Amniotic stem cell (primary cell): ENCODE results near the gene FEN1.

Experiments
- DNase-seq: peaks from one replicate; lab custom pipeline; 2025; lab: John Stamatoyannopoulos, UW

FEN1 gene

DNA sequence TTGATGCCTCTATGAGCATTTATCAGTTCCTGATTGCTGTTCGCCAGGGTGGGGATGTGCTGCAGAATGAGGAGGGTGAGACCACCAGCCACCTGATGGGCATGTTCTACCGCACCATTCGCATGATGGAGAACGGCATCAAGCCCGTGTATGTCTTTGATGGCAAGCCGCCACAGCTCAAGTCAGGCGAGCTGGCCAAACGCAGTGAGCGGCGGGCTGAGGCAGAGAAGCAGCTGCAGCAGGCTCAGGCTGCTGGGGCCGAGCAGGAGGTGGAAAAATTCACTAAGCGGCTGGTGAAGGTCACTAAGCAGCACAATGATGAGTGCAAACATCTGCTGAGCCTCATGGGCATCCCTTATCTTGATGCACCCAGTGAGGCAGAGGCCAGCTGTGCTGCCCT lies 2.7 kb downstream of the FEN1 start:
- no peak for DNase-seq

DNA sequence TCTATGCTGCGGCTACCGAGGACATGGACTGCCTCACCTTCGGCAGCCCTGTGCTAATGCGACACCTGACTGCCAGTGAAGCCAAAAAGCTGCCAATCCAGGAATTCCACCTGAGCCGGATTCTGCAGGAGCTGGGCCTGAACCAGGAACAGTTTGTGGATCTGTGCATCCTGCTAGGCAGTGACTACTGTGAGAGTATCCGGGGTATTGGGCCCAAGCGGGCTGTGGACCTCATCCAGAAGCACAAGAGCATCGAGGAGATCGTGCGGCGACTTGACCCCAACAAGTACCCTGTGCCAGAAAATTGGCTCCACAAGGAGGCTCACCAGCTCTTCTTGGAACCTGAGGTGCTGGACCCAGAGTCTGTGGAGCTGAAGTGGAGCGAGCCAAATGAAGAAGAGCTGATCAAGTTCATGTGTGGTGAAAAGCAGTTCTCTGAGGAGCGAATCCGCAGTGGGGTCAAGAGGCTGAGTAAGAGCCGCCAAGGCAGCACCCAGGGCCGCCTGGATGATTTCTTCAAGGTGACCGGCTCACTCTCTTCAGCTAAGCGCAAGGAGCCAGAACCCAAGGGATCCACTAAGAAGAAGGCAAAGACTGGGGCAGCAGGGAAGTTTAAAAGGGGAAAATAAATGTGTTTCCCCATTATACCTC lies 3.3 kb downstream of the FEN1 start:
- no peak for DNase-seq

DNA sequence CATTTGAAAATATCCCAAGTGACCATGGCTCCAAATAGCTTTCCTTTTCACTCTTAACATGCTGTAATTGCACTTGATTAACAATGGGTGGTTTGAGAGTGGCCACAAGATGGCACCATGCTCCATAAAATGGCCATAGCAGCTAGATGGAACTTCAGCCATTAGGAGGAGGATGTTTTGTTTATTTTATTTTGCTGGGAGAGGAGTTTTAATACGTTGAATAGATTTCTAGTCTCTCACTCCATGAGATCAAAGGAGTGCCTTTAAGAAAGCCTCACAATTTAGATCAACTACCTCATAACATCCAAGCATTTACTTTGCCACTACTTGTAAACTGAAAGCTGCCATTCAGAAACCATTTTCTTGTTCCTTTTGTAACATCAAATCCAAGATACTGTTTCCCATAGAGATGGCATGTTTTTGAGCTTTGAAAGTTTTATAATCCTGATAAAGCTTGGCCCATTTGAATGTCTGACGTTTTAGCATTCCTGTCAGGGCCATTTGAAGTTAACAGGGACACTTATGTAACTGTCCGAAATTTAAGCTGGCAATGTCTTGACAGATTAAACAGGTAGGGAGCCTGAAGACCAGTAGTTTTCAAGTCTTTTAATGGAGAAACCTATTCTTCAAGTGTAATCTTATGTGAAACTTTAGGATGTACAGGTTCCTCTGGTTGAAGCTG lies 4.7 kb downstream of the FEN1 start:
- peak; percentile 61 for DNase-seq

DNA sequence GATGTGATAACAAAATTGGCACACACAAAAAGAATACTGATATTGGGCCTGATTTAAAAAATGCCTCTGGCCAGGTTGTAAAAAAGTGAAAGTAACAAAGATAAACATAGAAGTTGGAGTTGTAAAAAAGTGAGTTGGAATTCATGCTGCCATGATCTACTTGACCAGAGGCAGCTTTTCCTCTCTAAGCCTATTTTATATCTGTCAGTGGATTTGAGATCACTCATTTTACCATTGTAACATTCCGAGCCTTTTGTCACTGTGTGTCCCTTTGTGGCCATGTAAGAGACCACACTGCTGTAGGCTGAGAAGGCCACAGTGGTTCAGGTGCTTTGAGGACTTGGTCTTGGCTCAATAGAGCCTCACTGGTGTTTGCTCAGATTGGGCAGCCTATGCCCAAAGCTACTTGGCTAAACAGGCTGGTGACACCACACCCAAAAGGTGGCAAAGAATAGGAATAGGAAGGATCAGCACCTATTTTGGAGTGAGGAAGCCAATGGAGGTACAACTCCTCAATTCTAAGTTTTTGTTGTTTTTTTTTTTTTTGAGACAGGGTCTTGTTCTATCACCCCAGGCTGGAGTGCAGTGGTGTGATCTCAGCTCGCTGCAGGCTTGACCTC lies 7.1 kb downstream of the FEN1 start:
- no peak for DNase-seq

DNA sequence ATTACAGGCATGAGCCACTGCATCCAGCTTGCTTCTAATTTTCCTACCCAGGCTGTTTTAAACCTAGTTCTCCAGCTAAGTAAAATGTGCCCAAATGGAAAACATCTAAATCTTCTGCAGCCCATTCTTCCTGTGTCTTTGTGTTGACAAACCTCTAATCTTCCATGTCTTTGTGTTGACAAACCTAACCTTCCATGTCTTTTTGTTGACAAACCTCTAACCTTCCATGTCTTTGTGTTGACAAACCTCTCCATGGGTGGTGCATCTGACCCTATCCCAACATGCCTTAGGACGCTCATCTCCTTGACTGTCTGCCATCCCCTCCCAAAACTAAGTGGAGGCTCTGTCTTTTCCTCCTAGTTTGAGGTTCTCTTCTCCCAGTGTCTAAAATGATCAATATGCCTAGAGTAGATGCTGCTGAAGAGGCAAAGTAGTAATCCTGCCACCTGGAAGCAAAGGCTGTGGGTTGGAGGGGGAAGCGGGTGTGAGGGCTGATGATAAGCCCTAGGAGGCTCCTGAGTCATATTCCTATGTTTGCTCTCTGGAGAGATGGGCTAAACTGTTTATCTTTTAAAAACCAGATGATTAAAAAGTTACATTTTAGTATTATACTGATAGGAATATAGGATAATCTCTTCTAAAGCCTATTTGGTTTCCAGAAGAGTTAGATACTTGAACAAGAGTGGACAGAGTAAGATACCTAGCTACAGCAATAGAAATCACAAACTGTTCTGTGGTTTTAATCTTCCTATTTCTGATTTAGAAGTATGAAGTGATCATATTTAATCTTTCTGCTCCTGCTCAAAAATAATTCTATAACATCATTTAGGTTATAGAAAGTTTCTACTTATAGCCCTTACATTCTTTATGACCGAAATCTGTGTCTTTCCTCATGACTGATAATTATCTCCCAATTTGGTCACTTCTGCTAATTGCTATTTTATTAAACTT lies 7.9 kb downstream of the FEN1 start:
- no peak for DNase-seq

DNA sequence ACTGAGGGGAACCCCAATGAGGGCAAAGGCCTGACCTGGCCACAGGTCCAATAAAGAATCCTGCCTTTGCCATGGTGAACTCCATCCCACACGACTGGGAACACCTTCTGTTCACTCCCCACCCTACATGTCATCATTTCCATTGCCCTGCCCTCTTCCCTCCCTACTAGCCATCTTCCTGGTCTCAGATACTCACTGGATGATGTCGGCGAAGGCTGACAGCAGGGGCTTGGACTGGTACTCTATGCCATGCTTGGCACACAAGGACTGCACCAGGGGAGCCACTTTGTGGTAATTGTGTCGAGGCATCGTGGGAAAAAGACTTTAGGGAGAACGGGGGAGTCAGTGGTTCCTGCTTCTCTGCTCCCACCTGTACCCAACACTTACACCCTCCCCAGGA lies 9.9 kb downstream of the FEN1 start:
- no peak for DNase-seq

DNA sequence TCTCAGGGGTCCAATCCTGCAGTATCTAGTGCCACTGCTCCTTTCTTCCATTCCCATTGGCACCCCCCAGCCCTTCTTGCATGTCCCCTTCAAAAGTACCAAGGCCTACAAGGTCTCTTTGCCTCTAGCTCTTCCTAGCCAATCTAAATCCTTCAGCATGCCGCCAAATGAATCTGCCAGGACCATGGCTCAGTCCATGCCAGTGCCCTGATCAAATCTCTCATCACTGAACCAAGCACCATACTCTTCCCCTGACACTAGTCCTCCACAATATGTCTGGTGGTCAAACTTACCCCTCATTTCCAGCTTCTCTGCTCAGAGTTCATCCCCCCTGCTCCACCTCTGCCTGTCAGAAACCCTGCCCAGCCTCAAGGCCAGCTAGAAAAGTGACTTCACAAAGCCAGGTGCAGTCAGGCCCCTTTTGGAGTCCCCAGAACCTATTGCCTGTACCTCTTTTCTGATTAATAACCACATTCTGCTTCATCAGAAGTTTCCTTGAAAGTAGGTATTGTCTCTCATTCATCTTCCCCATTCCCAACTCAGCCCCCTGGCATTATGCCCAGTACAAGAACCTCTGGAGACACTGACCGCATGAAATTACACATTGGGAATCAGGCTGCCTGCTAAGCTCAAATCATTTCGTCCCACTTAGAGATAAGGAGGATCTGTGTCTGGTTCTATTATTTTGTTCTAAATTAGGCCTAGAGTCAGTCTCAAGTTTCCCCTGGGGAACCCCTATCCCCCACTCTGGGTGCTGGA lies 11.4 kb downstream of the FEN1 start:
- no peak for DNase-seq

DNA sequence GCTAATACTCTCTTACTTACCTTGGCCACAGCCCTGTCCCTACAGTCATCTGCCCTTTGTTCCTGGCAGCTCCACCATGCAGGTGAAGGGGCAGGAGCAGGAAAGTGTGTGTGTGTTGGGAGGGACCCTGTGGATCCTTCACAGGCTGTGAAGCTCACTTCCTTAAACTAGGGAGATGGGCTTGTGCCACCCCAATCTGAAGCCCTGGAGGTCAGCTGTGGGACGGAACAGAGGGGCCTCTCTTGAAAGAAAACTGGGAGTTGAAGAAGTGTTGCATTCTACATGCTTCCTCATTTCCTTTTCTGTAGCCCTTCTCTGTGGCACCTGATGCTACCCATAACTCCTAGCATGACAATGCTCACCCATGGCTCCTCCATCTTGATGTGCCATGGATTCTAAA lies 12.4 kb downstream of the FEN1 start:
- no peak for DNase-seq

DNA sequence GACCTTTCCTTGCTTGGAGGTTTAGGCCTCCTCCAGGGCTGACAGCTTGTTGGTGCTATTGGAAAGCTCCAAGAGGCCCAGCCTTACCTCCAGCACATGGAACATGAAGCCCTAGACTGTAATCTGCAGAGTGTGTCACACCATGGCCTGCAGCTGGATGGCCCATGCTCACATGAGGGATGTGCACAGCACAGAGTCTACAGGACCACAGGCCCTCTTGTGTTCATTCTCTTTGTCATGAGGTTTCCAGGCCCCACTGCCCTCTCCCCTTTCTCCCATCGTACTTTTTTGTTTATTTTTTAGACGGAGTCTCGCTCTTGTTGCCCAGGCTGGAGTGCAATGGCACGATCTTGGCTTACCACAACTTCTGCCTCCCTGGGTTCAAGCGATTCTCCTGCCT lies 14.1 kb downstream of the FEN1 start:
- no peak for DNase-seq

DNA sequence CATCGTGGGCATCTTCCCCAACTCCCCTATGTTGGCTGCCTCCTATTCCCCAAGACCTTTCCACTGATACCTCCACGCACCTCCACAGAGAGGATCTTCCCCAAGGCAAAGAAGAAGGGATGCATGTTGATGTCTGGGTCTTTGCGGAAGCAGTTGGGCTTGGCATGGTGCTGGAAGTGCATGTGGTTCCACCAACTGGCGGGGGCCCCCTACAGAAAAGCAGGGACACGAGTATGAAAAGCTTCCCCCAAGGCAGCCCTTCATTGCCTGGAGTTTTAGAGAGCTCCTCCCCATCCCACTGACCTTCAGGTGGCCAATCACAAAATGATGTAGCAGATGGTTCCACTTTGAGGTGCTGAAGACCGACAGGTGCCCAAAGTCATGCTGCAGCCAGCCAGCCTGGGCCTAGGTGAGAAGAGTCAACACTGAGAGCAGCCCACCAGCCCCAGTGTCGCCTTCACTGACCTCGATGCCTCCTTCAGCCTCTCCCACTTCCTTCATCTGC lies 18.0 kb downstream of the FEN1 start:
- DNase-seq = no peak

DNA sequence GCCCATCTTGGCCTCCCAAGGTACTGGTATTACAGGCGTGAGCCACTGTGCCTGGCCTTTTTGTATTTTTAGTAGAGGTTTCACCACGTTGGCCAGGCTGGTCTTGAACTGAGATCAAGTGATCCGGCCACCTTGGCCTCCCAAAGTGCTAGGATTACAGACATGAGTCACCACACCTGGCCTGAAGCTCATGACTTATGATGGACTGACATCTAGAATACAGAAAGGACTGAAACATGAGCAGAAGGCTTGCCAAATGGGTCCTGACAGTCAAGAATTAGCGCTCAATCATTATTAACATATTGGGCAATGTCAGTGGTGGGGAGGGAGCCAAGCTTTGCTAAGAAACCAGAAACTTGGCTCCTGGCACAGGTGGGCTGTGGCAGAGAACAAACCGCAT lies 19.1 kb downstream of the FEN1 start:
- DNase-seq = no peak

DNA sequence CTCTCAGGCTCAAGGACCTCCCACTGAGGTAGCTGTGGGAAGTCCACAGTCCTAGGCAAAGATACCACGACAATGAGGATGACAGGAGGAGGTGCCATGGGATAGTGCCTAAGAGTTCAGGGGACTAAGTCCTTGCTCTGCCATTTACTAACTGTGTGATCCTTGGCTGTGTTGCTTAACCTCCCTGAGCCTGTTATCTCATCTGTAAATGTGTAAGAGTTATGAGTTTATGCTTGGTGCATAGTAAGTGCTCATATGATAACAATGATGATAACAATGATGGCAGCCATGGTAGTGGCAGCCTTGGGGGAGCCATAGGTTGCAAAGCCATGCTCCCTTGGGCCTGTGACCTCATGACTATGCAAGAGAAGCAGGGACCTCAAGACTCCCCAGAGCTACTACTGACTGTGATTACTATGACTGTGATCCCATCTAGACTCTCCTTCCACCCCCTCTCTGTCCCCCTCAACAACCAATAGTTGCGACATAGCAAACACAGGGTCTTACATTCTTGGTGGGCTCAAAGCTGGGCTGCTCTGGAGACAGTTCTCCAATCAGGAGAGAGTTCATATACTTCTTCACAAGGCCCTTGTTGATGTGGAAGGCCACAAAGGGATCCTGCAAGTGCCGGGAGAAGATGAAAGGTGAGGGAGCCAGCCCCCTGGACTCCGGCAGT lies 20.2 kb downstream of the FEN1 start:
- no peak for DNase-seq

DNA sequence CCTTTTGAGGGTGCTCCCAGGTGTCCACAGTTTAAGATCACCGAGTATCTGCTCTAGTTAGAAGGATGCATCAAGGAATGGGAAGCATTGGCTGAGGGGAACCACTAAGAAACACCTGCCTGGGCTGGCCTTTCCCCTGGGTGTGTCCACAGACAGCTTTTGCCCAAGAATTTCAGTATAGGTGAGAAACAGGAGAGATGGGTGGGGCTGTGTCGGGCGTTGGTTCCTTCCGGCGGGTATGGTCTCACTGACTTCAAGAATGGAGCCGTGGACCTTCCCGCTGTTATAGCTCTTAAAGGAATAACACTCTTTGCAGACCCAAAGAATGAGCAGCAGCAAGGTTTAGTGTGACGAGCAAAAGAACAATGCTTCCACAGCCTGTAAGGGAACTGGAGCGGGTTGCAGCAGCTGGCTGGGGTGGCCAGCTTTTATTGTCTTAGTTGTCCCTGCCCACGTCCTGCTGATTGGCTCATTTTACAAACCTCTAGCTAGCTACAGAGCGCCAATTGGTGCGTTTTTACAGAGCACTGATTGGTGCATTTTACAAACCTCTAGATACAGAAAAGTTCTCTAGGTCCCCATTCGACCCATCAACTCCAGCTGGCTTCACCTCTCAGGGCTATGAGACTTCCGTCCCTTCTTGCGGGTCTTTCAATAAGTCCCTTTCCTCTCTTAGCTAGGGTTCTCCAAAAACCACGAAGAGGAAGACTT lies 21.7 kb downstream of the FEN1 start:
- DNase-seq = no peak

DNA sequence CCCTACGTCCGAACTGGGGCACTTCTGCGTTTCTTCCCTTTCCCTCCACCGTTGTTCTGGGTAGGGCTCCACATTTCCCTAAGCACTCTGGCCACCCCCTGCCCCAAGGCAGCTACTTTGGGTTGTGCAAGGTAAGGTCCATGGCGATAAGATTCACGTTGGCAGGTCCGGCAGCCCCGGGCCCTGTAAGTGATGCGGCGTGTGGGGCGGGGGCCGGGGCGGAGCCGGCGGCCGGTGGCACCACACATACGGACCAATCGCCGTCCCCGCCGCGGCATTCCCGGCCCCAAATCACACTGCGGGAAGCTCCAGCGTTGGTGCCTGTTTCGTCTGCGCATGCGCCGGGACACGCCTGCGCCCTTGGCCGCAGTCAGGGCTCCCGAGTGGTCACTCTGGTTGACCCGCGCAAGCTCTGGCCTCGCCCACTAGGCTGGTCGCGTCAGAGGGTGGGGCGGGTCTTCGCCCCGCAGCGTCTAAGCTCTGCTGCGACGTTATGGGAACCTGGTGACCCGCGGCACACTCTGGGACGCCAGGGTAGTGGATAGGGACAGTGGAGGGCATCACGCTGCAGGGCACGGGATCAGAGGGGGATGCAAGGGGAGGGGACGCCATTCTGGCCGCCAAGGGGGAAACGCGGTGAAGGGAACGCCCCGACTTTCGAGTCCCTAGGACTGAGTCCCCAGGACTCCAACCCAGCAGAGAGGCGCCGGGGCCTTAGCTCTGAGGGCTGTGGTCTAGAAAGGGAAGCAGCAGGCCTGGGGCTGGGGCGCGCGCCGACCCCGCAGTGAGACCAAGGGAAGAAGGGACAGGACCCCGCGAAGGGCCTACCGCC lies 22.5 kb downstream of the FEN1 start:
- peak; percentile 65 for DNase-seq

DNA sequence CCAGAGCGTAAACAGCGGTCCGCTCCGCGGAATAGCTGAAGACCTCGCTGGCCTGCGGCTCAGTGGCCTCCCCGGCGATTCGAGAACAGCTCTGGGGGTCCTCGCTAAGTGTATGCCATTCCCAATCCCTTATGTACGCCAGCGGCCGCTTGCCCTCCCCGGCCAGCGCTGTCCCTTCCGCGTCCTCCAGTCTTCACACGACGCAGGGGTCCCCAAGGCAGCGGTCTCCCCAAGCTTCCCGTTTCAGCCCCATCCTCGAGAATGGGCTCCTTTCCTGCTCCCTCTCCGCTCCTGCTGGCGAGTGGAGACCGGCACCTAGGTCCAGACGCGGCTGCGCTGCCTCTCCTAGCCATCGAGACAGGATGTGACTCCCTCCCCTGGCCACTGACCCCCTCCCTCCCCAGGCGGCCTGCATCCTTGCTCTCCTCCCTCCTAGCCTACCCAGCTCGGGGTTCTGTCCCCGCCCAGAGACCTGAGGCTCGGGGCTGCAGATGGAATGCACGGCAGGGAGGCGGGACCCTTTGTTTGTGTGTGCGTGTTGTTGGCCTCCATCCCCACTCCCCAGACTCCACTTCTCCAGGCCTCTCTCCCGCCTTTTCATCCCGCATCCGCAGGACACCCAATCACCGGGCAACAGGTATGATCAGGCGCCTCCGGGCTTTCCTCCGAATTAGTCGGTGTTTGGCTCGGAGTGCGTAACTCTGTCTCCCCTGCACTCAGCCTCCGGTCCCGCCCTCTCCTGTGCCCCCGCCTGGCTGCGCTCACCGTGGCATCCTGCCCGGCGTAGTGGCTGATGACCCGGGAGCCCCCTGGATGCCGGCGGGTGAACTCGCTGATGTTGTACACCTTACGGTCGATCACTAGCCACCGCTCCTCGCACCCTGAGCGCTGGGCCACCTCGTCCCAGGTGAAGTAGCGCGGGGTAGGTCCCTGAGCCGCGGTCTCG lies 23.4 kb downstream of the FEN1 start:
- DNase-seq = no peak

DNA sequence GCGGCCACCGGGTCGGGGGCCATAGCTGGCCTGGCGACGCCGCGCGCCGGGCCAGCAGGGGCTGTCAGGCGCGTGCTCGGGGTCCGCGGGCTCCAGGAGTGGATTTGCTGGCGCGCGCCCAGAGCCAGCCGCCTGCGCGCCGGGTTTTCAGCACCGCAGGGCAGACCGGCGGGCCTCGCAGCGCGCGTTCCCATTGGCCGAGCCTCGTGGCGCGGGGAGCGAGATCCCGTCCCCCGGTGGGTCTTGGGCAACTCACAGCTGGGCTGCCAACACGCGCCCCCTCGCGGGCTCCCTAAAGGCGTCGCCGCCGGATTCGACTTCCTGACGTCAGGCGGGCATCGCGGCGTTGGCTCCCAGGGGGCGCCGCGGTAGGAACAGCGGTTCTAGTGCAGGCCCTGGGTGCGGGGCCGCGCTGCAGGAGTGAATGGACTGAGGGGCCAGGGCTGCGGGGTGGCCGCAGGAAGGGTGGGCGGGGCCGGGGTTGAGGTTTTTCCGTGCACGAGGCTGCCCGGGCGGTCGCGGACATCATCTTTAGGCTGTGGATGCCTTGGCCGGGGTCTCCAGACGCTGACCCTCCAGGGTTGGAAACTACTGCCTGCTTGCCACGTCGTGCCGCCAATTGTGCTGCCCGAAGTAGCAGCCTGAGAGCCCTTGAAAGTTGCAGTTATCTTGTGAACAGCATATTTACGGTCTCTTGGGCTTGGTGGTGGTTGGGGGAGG lies 24.2 kb downstream of the FEN1 start, which contains the start of gene FADS1:
FADS1 (minus strand) TSS at position 268 of the 720 bp plus-strand sequence; CDS start at position 194, 74 bp downstream.
- DNase-seq = peak; percentile 94

DNA sequence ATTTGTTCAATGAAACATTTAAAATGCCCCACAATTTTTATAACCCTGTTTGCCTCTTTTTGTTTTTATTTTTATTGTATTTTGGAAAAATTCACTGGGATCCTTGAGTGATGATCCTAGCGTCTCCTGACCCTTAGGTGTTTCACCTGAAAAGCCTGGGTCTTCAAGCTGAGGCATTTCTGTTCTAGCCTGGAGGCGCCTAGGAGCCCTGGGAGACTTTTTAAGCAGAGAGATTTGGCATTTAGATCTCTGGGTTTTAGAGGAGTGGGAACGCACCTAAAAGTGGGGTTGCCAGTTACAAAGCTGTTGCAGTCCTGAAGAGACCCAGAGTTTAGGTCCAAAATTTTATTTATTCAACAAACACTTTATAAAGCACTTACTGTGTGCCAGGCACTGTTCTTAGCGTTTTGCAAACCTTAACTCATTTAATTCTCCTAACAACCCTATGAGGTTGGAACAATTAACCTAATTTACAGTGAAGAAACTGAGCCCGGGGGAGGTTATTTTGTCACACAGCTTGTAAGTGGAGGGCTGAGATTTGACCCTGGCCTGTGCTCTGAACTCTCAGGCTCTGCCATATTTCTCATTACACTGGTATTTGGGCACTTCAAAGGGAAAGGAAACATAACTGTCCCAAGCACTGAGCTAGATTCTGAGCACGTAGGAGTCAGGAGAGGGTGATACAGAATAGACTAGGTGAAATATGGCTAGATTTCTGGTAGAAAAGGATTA lies 24.9 kb downstream of the FEN1 start:
- no peak for DNase-seq
